Neural crest cell (in vitro differentiated cells): Measurements from ENCODE around the gene EMSY. TPM values are rescaled to one million over a fixed set of nuclear protein-coding genes. Genes with fewer than 3 reads are reported as not detected.
A peak's percentile ranks its signal among the peaks of the same experiment; 100 is the strongest.

Experiments
- DNase-seq: peaks from one replicate; pipeline ENCODE4 v3.0.0; 2021; ENCODE audit warnings: low read depth, mixed read lengths, low spot score
- H3K27ac Mint-ChIP-seq: one replicate; pipeline ENCODE4 v1.8.0; 2021; ENCODE audit warnings: mild to moderate bottlenecking, mixed read lengths; ENCODE audit not compliant: unreplicated experiment
- H3K27me3 Mint-ChIP-seq: 2 replicates; pipeline ENCODE4 v1.8.0; 2021; ENCODE audit warnings: low read depth, mild to moderate bottlenecking, mixed read lengths
- H3K36me3 Mint-ChIP-seq: 2 replicates; pipeline ENCODE4 v1.8.0; 2021; ENCODE audit warnings: low read depth, mild to moderate bottlenecking, mixed read lengths
- H3K4me1 Mint-ChIP-seq: 2 replicates; pipeline ENCODE4 v1.8.0; 2021; ENCODE audit warnings: mixed read lengths
- H3K4me3 Mint-ChIP-seq: one replicate; pipeline ENCODE4 v1.8.0; 2021; ENCODE audit warnings: mild to moderate bottlenecking, mixed read lengths
- H3K9me3 Mint-ChIP-seq: 2 replicates; pipeline ENCODE4 v1.8.0; 2021; ENCODE audit warnings: mixed read lengths
- CTCF ChIP-seq: fragments of 200-600 bp; sonication (generic); conservative IDR thresholded peaks from 2 replicates; pipeline ENCODE4 v1.5.0; 2021; ENCODE audit warnings: antibody characterized with exemption, mild to moderate bottlenecking
- total RNA-seq: library from RNA; stranded (reverse); gene quantifications from 2 replicates; pipeline ENCODE4 v1.2.1, GENCODE V29; 2021

The EMSY gene
- total RNA-seq, 1 donor from 2014 or later: 40.1 TPM

- no peak for DNase-seq
- peak overlapping the region; percentile 81 for H3K27ac Mint-ChIP-seq
- peaks cover 3% of the 10 kb centered on the region for H3K4me1 Mint-ChIP-seq
These were observed 151.8 kb downstream of the EMSY start for GRCh38 chr11:76596652-76597051.

GRCh38 chr11:76597533-76598425 lies 153.0 kb downstream of the EMSY start:
- H3K27ac Mint-ChIP-seq: peak overlapping the region; percentile 78
- H3K27me3 Mint-ChIP-seq: no peaks in the 10 kb centered on the region
- no peaks in the 10 kb centered on the region for H3K36me3 Mint-ChIP-seq
- H3K4me1 Mint-ChIP-seq: peaks cover 3% of the 10 kb centered on the region
- H3K9me3 Mint-ChIP-seq: peaks cover 2% of the 10 kb centered on the region
- no peak for TF ChIP-seq CTCF
- no peak overlapping the region for H3K4me3 Mint-ChIP-seq
- no peak for DNase-seq

More at GRCh38 chr11:76596652-76597051, 151.8 kb downstream of the EMSY start:
- H3K9me3 Mint-ChIP-seq: peaks cover 2% of the 10 kb centered on the region
- H3K36me3 Mint-ChIP-seq: no peaks in the 10 kb centered on the region
- H3K27me3 Mint-ChIP-seq: no peaks in the 10 kb centered on the region
- no peak overlapping the region for H3K4me3 Mint-ChIP-seq
- no peak for TF ChIP-seq CTCF

- peaks cover 3% of the 10 kb centered on the region for H3K4me1 Mint-ChIP-seq
- H3K36me3 Mint-ChIP-seq: no peaks in the 10 kb centered on the region
These were observed 153.6 kb downstream of the EMSY start for GRCh38 chr11:76598426-76598839.

GRCh38 chr11:76599041-76600013 lies 154.5 kb downstream of the EMSY start:
- Mint-ChIP-seq H3K27ac (peak overlapping the region; percentile 19), H3K4me3 (no peak overlapping the region), H3K27me3 (no peaks in the 10 kb centered on the region), H3K4me1 (peaks cover 3% of the 10 kb centered on the region), H3K36me3 (no peaks in the 10 kb centered on the region), H3K9me3 (peaks cover 2% of the 10 kb centered on the region)
- TF ChIP-seq CTCF: no peak
- DNase-seq: no peak

More at GRCh38 chr11:76598426-76598839, 153.6 kb downstream of the EMSY start:
- Mint-ChIP-seq H3K9me3 (peaks cover 2% of the 10 kb centered on the region), H3K27ac (no peak overlapping the region), H3K27me3 (no peaks in the 10 kb centered on the region), H3K4me3 (no peak overlapping the region)
- no peak for DNase-seq
- TF ChIP-seq CTCF: peak; percentile 44

GRCh38 chr11:76600124-76600655 lies 155.4 kb downstream of the EMSY start:
- H3K27me3 Mint-ChIP-seq: no peaks in the 10 kb centered on the region
- no peak for DNase-seq
- TF ChIP-seq CTCF: no peak

More at GRCh38 chr11:76600124-76600655, 155.4 kb downstream of the EMSY start:
- peaks cover 3% of the 10 kb centered on the region for H3K4me1 Mint-ChIP-seq
- peaks cover 1% of the 10 kb centered on the region for H3K9me3 Mint-ChIP-seq
- no peak overlapping the region for H3K27ac Mint-ChIP-seq
- H3K4me3 Mint-ChIP-seq: no peak overlapping the region
- H3K36me3 Mint-ChIP-seq: no peaks in the 10 kb centered on the region
